GM10266 (cell line): ENCODE results near the gene AMBRA1.

Source experiments
- DNase-seq: peaks from one replicate; pipeline ENCODE4 v3.0.0; 2012; ENCODE audit errors: extremely low spot score
- CTCF ChIP-seq: IDR thresholded peaks from 2 replicates; pipeline ENCODE4 v1.5.1; 2012; ENCODE audit warnings: mild to moderate bottlenecking, low read depth; ENCODE audit not compliant: control insufficient read depth, insufficient read depth; ENCODE audit errors: missing control alignments

AMBRA1 gene

GRCh38 chr11:46625406-46625805 lies 31.6 kb upstream of the AMBRA1 start:
- TF ChIP-seq CTCF = no peak
- no peak for DNase-seq

- no peak for DNase-seq
- no peak for TF ChIP-seq CTCF
These were observed 25.0 kb upstream of the AMBRA1 start for GRCh38 chr11:46618837-46619236.

- TF ChIP-seq CTCF = no peak
- DNase-seq = no peak
These were observed 24.1 kb upstream of the AMBRA1 start for GRCh38 chr11:46617972-46618314.

- DNase-seq = peak; percentile 90
- TF ChIP-seq CTCF = peak; percentile 87
These were observed 23.5 kb upstream of the AMBRA1 start, which contains the start of the genes ATG13 and HARBI1 for GRCh38 chr11:46617134-46617971. Gene ATG13, plus strand, starts transcription at chr11:46617553. Its CDS starts 26,739 bp downstream, at chr11:46644292. Gene HARBI1, minus strand, starts transcription at chr11:46617227. Its CDS starts 990 bp downstream, at chr11:46616237.

- TF ChIP-seq CTCF = no peak
- peak; percentile 23 for DNase-seq
These were observed 22.8 kb upstream of the AMBRA1 start for GRCh38 chr11:46616551-46617133.

- no peak for DNase-seq
These were observed 21.9 kb upstream of the AMBRA1 start for GRCh38 chr11:46615756-46616155.

More at GRCh38 chr11:46615756-46616155, 21.9 kb upstream of the AMBRA1 start:
- no peak for TF ChIP-seq CTCF
